GM21515 (cell line): ENCODE measurements around the gene ADCY3.

Experiments used
- ATAC-seq: cut with Tn5 transposase; IDR thresholded peaks from one replicate; pipeline ENCODE4 v1.9.1; 2021; ENCODE audit not compliant: unreplicated experiment

The ADCY3 gene

GRCh38 chr2:24771764-24772586 is 148.1 kb downstream of the ADCY3 start:
- ATAC-seq = no peak

- ATAC-seq = no peak
Measured at GRCh38 chr2:24771061-24771460, 149.0 kb downstream of the ADCY3 start.
